ENCODE results near the gene SPATA31D1. TPM values are rescaled to one million over a fixed set of nuclear protein-coding genes. Genes with fewer than 3 reads are reported as not detected.

SPATA31D1 gene
- total RNA-seq, 1 experiment from 2014 or later: not detected

DNA sequence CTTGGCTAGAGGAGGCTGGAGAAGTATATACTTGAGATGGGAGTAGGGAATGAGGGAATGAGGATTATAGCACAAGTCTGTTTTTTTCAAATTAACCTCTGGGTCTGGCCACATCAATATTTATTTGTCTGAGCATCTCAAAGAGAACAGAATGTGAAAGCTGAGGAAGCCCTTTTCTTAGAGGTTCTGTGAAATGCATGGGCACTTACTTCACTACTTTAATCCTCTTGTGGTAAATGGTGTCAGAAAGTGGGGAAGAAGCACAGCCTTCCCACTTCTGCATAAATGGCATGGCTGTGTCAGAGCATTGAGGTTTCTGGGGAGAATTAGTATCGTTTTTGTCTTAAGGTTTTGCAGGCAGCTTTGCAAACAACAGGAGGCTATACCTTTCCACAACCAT is 48.6 kb downstream of the SPATA31D1 start:
- Histone ChIP-seq H2BK12ac (ENCODE audit: insufficient read length, low read depth, low read length) (no peak overlapping the region), H2AFZ (ENCODE audit: low read length) (no peak overlapping the region), H3K9ac (ENCODE audit: extremely low read depth, insufficient read length, low read length) (no peak overlapping the region), H3K27ac (ENCODE audit: insufficient read length, low read depth, low read length) (no peak overlapping the region), H2BK120ac (ENCODE audit: low read depth, low read length, poor library complexity, severe bottlenecking) (no peak overlapping the region), H2BK5ac (ENCODE audit: insufficient read length, low read length) (no peak overlapping the region), H3K79me1 (ENCODE audit: insufficient read depth, low read depth, low read length, poor library complexity, severe bottlenecking) (no peaks in the 10 kb centered on the region), H3K14ac (ENCODE audit: insufficient read depth, low read length) (no peak overlapping the region), H3K23me2 (ENCODE audit: insufficient read length, low read depth, low read length, poor library complexity, severe bottlenecking) (no peaks in the 10 kb centered on the region), H4K8ac (replicated peaks; ENCODE audit: insufficient read length, low read depth, low read length) (no peak overlapping the region), H3K18ac (ENCODE audit: insufficient read length, low read depth, low read length) (no peak overlapping the region), H2BK20ac (ENCODE audit: low read depth, low read length, poor library complexity, severe bottlenecking) (no peak overlapping the region), H3K56ac (ENCODE audit: insufficient read length, low read depth, low read length) (no peak overlapping the region), H3K23ac (ENCODE audit: insufficient read length, low read depth, low read length) (no peak overlapping the region), H3K4me2 (ENCODE audit: insufficient read depth, insufficient read length, low read length) (no peak overlapping the region), H3K27me3 (ENCODE audit: insufficient read depth, low read length) (no peaks in the 10 kb centered on the region), H2AK5ac (ENCODE audit: insufficient read length, low read length) (no peak overlapping the region), H4K20me1 (ENCODE audit: control insufficient read depth, insufficient read depth, insufficient read length) (no peaks in the 10 kb centered on the region), H3K9me3 (ENCODE audit: control insufficient read depth, low read depth, low read length) (no peaks in the 10 kb centered on the region), H3K4ac (ENCODE audit: low read depth, low read length) (no peak overlapping the region), H3T11ph (ENCODE audit: low read length) (no peak overlapping the region), H4K91ac (ENCODE audit: insufficient read length, low read depth, low read length) (no peak overlapping the region), H2BK15ac (ENCODE audit: low read depth, low read length) (no peak overlapping the region), H4K5ac (ENCODE audit: insufficient read length, low read depth, low read length) (no peak overlapping the region), H3K4me1 (ENCODE audit: insufficient read depth, low read length) (no peaks in the 10 kb centered on the region), H3K79me2 (ENCODE audit: insufficient read depth, low read length) (no peaks in the 10 kb centered on the region)
- peaks cover 3 to 4% of the 10 kb centered on the region in 2 experiments for H3K4me1 Mint-ChIP-seq
- H3K9me3 Mint-ChIP-seq: no peaks in the 10 kb centered on the region
- no peak for TF ChIP-seq CTCF (conservative IDR thresholded peaks at IDR 0.05)
- no peak for DNase-seq
- no CpG with 5 or more reads among the region's 1 CpG for WGBS (ENCODE audit: extremely low coverage, insufficient read length, low lambda C conversion rate)
- H3K27me3 Mint-ChIP-seq (ENCODE audit: low read depth): no peaks in the 10 kb centered on the region
- H3K36me3 Mint-ChIP-seq (ENCODE audit: insufficient read depth in 1 of 3, low read depth in 3 of 3): no peaks in the 10 kb centered on the region
- H3K27ac Mint-ChIP-seq: no peak overlapping the region
- H3K4me3 Mint-ChIP-seq: no peak overlapping the region

Data from H9 (cell line).